Nucleus accumbens (tissue), 56 donors: ENCODE measurements around the gene KLRF1.

Experiments used
- DNase-seq, 56 donors: peaks; one replicate each; lab custom pipeline; 2025; lab: John Stamatoyannopoulos, UW

The KLRF1 gene, protein sequence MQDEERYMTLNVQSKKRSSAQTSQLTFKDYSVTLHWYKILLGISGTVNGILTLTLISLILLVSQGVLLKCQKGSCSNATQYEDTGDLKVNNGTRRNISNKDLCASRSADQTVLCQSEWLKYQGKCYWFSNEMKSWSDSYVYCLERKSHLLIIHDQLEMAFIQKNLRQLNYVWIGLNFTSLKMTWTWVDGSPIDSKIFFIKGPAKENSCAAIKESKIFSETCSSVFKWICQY

DNA sequence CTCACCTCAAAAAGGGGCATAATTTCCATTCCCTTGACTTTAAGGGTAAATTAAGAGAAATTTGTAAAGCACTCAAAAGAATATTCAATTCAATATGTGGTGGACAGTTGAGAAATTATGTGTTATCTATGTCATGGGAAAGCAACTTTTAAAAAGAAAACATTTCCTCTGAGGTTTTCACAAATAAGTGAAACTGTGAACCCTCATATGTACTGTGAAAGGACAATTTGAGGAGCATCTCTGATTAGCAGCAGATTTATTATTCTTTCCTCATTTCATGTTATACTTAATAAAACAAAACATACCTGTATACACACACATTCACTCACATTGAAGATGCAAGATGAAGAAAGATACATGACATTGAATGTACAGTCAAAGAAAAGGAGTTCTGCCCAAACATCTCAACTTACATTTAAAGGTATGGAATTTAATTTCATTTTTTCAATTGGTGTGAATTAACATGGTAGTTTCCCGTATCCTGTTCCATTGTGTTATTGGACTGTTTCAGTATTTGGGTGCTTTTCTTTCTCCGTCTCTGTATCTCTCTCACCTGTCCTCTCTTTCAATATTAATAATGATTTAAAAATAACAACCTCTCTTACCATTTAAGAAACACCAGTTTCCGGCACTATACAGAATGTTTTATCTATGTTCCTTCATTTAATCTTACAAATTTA, at the start of gene KLRF1:
Gene KLRF1 (plus strand): TSS at position 273 of the 680 bp plus-strand sequence. CDS start 64 bp downstream, at position 337.
- no peak for DNase-seq

DNA sequence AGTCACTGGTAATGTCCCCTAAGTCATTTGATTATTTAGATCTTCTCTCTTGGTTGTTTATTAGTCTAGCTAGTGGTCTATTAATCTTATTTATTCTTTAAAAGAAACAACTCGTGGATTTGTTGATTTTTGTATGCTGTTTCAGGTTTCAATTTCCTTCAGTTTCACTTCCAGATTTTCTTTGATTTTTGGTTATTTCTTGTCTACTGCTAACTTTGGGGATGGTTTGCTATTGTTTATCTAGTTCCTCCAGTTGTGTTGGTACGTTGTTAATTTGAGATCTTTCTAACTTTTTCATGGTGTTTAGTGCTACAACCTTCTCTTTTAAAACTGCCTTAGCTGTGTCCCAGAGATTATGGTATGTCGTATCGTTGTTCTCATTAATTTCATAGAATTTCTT, 48.1 kb upstream of the KLRF1 start:
- DNase-seq = no peak

DNA sequence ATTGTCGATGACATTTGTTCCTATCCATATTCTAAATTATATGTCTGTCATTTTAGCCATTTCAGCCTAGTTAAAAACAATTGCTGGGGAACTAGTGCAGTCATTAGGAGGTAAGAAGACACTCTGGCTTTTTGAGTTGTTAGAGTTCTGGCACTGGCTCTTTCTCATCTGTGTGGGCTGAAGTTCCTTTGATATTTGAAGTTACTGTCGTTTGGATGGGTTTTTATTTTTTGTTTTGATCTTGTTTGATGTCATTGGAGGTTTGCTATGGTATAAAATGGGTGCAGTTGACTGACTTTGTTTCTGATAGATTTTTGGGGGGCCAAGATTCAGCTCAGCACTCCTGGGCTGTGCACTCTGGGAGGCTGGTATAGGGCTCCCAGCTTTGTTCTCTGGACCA, 45.9 kb upstream of the KLRF1 start:
- no peak for DNase-seq

DNA sequence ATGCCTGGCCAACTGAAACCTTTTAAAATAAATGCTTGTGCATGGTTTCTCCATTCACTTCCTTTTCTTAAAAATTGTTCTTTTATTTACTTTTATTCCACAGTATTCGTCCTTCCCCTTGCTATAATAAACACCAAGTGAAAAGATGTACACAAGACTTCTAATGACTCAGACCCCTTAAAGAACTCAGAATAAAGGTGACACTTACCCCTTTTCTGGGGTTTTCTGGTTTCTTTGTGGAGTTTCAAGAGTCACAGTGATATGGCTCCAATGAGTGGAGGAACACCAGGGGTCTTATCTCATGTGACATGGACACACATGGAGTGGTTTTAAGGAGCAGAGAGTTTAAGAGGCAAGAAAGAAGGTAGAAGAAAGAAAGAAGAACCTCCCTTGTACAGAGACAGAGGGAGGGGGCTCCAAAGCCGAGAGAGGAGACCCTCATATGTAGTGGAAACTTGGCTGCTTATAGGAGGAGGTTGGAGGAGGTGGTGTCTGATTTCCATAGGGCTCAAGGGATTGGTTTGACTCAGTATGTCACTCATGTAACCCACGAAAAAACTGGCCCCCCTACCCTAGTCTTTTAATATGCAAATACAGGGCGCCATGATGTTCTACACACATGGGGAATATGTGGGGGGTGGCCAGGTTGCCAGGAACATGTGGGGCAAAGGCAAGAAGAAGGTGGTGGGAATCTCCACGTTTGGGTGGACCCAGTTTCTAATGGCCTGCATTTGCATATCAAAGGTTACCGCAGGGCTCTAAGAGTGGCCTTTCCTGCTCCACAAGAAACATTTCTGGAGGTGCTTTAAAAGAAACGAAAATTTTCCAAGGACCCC, 44.5 kb upstream of the KLRF1 start:
- no peak for DNase-seq

DNA sequence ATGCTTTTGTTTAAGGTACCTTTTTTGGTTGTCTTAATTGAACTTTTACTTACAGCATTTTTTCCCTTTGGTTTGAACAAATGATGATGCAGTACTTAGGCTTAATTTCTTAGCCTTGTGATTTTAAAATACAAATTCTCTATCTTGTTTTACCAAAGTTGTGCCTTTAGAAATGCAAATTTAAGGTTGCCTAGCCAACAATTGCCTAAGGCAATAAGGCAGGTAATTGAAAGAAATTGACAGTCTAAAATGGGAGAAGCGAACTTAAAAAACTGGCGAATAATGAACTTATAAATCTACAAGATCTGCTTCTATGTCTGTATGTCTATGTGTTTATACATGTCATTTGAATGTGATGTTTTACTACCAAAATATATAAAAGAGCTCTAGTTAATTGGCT, 43.0 kb upstream of the KLRF1 start:
- DNase-seq = no peak

DNA sequence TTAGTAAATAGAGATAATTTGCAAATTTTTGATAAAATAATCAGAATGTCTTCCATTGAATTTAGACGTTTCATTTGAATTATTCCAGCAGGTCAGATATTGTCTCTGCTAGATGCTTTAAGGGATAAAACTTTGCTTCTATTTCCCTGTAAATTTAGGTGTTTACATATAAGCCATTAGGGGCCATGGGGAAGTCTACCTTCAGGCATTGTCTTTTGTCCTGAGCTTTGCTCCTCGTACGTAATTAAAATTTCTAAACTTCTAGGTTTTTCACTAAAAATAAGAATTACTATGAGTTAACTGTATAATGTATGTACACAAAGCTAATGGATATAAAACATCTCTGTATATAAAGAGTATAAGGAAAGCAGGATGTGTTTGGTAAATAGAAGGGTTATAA, 42.5 kb upstream of the KLRF1 start:
- no peak for DNase-seq

DNA sequence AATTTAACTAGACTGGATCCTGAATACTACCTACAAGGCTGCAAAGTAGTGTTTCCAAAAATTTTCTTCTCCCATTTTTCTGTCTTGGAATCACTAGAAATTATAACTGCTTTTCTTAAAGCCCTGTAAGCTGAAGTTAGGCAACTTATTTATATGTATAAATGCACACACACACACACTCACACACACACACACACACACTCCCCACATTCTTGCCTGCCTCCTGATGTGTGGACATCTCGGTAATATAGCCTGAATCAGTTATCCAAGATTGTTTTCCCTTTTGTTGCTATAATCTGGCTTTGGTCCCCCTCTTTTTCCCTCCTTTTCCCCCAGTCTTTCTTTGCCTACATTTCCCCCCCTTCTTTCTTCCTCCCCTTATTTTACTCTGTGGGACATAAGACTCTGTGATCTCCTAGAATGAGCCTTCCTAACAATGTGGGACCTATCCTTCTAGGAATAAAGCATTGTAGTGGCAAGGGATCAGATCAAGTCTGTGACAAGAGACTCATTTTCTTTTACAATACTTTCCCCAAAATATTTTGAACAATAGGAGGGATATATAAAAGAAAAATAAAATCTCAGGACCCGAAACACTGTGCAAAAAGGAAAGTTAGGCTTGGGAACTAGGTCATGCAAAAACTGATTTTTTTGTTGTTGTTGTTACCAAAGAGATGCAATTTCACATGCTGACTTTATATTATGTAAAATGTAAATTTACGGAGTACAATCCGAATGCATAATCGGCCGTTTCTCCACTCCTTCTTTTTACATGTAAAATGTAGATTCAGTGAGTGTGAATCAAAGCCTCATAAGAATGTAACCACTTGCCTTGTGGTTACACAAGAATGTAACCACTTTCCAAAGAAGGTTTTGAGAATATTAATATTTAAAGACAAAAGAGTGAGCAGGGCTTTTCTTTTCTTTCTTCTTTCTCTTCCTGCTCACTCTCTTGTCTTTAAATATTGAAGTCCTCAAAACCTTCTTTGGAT, 40.3 kb upstream of the KLRF1 start:
- no peak for DNase-seq

DNA sequence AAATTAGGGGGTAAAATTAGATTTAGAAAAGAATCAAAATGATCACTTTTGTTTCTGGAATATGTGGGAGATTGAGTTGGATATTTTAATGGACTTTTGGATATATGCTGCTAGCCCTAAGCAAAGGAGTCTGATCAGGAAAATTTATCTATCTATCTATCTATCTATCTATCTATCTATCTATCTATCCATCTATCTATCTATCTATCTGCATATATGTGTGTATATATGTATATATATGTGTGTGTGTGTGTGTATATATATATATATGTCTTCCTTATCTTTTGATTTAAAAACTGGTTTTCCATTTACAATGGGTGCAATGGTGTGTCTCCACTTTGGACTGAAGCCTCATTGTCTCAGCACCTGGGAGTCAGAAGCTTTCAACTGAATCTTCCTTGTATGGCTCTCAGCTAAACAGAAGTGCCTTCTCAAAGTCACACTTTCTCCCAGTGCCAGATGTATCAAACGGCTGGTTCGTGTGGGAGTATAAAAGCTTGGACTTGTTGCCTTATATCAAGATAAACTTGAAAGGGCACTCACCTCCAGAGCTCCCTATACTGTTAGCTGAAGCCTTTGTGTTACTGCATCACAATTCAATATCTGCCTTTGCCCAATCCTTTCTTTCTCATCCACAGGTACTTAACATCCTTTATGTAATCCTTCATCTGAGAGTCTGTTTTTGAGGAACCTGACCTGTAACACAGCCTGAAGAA, 34.9 kb upstream of the KLRF1 start:
- no peak for DNase-seq

DNA sequence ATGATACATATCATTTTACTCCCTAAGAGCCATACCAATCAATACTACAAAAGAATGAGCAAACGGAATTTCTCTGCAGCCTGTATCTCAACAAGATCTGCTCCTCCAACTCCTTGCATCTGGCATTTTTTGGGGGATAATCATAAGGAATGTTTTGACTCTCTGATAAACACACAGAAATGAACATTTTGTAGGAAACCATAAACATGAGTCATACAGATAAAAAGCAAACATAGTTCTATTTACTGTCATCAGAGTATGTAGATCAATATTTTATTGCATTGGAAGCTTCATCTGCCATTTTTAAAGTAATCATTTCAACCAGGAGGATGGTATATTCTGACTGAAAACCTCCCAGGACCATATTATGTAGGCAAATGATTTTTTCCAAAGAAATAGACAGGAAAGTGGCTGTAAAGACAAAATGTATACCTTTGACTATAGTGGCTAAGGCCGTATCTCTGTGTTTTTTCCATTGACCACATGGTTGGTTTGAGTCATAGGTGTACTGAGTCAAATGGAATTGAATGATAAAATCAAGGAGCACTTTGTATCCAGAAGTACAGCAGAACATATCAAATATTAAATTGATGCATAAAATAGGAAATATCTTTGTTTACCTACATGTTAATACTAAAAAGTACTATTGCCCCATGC, 34.2 kb upstream of the KLRF1 start:
- DNase-seq = no peak

DNA sequence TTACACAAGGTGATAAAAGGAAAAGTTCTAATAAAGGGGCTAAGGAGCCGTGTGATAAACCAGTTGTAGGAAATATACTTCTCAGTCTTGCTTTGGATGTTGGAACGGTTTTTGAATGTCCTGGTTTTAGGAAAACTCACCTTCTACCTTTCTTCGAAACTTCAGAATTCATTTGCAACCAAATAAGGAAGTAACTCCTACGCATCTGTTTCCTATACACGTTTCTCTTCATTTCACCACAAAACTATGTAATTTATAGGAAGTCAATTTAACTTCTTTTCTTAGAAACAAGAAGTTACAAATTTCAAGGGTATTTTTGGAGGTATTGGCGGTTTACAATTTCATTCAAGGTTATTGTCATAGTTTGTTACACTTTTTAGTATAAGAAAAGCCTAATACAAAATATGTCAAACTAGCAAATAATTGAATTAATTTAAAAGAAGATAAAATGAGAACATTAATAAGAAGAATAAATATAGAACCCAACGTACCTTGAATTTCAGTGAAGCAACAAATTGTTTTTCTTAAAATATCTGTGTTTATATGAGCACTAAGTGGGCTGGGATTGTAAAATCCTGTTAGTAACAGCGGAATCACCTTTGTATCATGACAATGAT, 33.4 kb upstream of the KLRF1 start:
- no peak for DNase-seq

DNA sequence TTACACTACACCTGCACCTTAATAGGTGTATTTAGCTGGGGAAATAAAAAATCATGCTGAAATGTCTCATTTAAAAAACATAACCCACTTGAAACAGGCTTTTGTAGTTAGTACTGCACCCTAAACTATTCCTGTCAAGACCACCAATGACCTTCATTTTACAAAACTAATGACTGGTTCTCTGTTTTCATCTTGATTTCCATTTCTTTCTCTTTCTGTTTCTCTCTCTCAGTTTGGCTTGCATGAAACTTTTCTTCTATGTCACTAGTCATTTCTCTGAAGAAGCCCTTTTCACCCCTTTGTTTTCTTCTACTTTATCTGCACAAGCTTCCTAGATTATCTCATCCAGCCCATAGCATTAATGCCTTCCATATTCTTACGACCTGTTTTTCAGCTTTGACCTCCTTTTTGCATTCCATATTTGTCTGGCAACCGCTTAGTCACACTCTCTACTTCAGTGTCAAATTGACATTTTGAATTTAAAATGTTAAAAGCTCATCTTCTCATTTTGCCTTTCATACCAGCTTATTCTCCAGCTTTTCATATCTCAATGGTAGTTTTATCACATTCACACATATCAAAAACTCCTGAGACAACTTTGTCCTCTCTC, 32.7 kb upstream of the KLRF1 start:
- DNase-seq = no peak

DNA sequence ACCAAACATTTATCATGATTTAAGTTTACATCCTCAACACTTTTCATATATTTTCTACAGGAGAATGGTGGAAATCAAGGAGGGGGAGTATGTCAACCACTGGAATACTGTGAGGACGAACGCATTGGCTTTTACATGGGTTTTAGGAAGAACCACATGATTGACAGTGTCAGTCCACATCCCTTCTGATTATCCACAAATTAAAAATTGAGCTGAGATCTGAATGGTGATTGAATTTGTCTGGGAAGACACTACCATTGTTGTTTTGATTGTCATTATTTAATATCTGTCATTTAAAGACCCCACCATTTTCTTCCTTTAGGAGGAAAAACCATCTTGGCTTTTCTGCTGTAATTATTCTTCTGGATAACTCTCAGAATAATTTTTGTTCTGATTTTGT, 31.3 kb upstream of the KLRF1 start:
- DNase-seq = no peak

DNA sequence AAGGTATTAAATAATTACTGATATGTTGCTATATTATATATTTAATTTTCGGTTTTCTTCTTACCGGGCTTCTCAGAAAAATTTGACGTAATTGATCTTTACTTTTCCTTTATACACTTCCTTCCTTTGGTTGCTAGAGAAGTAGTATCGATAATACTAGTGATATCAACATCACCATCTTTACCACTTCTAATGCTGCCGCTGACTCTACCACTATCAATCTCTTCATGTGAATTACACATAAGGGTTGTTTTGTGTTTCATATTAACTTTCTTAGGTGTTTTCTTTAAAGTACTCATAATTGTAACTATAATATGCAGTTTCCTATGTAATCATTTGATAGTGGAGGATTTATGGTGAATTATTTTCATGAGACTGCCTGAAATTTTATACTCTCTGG, 30.9 kb upstream of the KLRF1 start:
- DNase-seq = no peak

DNA sequence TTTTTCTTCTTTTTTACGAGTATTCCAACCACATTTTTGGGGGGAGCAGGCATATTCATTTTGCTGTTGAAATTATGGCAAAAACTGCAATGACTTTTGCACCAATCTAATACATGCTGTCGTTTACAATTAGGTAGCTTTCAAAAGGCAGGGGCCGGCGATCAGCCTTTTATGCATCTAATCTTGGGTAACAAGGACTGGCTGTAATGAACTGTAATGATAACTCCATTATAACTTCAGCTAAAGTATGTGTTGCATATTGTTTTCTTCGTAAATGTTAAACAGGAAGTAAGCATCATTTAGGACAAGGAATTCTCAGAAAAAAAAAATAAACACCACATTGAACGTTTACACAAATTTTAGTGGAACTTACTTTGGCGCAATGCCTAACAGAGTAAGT, 30.3 kb upstream of the KLRF1 start:
- DNase-seq = no peak

DNA sequence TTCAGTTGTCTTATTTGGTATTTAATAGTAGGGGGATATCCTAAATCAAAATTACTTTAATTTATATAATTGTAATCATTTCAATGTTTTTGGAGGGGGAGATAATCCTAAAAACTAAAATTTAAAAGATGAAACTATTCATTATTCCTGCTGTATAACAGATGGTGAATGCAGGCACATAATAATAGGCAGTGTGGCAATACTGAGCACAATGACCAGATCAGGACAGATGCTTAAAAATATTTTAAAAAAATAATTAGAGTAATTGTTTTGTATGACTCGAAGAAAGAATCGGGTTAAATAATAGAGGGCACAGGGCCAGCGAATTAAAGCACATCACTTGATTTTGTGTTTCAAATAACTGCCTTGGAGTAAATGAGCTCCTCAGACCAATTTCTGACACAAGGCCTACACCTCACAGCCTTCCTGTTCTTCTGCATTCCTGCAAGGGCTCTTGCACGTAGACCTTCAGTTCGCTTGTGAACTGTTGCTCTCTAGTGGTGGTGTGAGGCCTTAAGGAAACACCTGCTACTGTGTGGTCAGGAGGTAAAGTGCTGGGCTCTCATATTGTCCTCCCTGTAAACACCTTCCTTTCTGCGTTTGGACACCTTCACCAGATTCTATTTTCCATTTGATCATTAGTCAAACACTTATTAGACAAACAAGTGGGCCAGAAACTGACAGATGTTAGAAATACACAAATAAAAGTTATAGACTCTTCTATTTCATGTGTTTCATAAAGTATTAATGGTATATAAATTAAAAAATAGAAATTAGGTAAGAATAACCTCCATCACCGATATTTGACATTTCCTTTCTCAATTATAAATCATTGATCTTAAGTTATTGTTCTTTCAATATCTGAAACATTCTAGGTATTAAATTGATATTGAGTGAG, 29.3 kb upstream of the KLRF1 start:
- DNase-seq = no peak

DNA sequence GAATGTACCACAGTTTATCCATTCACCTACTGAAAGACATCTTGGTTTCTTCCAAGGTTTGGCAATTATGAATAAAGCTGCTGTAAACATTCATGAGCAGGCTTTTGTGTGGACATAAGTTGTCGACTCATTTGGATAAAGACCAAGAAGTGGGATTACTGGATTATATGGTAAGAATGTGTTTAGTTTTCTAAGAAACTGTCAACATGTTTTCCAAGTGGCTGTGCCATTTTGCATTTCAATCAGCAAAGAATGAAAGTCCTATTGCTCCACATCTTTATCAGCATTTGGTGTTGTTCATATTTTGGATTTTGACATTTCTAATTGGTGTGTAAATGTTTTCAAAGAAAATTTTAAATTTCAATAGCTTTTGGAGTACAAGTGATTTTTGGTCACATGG, 27.3 kb upstream of the KLRF1 start:
- no peak for DNase-seq

DNA sequence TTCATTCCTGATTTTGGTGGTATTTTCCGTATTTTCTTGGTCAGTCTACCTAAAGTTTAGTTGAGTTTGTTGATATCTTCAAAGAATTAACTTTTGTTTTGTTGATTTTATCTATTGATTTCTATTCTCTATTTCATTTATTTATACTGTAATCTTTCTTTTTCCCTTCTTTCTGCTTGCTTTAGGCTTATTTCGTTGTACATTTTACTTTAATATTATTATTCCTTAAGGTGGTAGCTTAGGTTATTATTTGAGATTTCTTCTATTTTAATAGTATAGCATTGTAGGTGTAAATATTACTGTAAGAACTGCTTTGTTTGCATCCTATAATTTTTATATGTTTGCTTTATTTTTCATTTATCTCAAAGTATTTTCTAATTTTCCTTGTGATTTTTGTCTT, 21.4 kb upstream of the KLRF1 start:
- DNase-seq = no peak
